H1 (cell line): Measurements from ENCODE around the gene CYP26A1. TPM values are rescaled to one million over a fixed set of nuclear protein-coding genes. Genes with fewer than 3 reads are reported as not detected.

Experiments used
- CTCF ChIA-PET: fragments of 300-600 bp; sonication (Branson Sonifier 250); formaldehyde crosslinking; loops from one replicate; lab custom pipeline; 2021; ENCODE audit not compliant: partially characterized antibody; lab: Charles Lee
- POLR2A ChIA-PET: fragments of 300-600 bp; sonication (Branson Sonifier 250); formaldehyde crosslinking; loops from one replicate; lab custom pipeline; 2021; ENCODE audit warnings: inconsistent platforms; ENCODE audit not compliant: partially characterized antibody; lab: Charles Lee
- DNase-seq, 2 experiments: peaks; one replicate each; pipeline versions ENCODE4 v3.0.0 to v3.0.0-alpha.2; 2010 to 2022; ENCODE audit warnings: low spot score in 2 of 2, low read depth in 1 of 2, mixed read lengths in 1 of 2
- FAIRE-seq: peaks from 2 replicates; lab custom pipeline; 2011; peaks lifted over from hg19 to GRCh38; lab: Jason Lieb, UNC
- H2AFZ ChIP-seq: 2 replicates; pipeline ENCODE4 v1.8.1; 2012; ENCODE audit warnings: low read length, inconsistent platforms
- H2AK5ac ChIP-seq: 2 replicates; pipeline ENCODE4 v1.6.1; 2013; ENCODE audit warnings: low read depth, low read length
- H2BK120ac ChIP-seq: replicated peaks from 2 replicates; pipeline ENCODE3; 2013; ENCODE audit warnings: low read depth, low read length, inconsistent platforms
- H2BK12ac ChIP-seq: 2 replicates; pipeline ENCODE4 v1.6.1; 2013; ENCODE audit warnings: low read depth, low read length
- H2BK15ac ChIP-seq: 2 replicates; pipeline ENCODE4 v1.6.1; 2013; ENCODE audit warnings: low read length
- H2BK20ac ChIP-seq: 2 replicates; pipeline ENCODE4 v1.6.1; 2013; ENCODE audit warnings: low read length
- H2BK5ac ChIP-seq: 2 replicates; pipeline ENCODE4 v1.6.1; 2013; ENCODE audit warnings: low read depth, low read length
- H3K14ac ChIP-seq: 2 replicates; pipeline ENCODE4 v1.6.1; 2013; ENCODE audit warnings: inconsistent platforms; ENCODE audit not compliant: insufficient read length
- H3K18ac ChIP-seq: 2 replicates; pipeline ENCODE4 v1.6.1; 2013; ENCODE audit warnings: low read length; ENCODE audit errors: extremely low read depth
- H3K23ac ChIP-seq: 2 replicates; pipeline ENCODE4 v1.6.1; 2013; ENCODE audit warnings: inconsistent platforms; ENCODE audit not compliant: insufficient read length
- H3K23me2 ChIP-seq: 2 replicates; pipeline ENCODE4 v1.6.1; 2013; ENCODE audit warnings: low read depth, low read length
- H3K27ac ChIP-seq: 2 replicates; pipeline ENCODE4 v1.6.1; 2011; ENCODE audit warnings: low read depth, low read length, inconsistent platforms
- H3K27me3 ChIP-seq, 4 experiments: replicated peaks in 1 of 4; 1 replicate in 1 of 4; 2 replicates in 3 of 4; pipeline versions ENCODE4 v1.6.1 to v1.8.1; 2011 to 2013; ENCODE audit warnings: low read length in 3 of 4, mild to moderate bottlenecking in 3 of 4, inconsistent platforms in 2 of 4, mixed read lengths in 2 of 4, moderate library complexity in 1 of 4; ENCODE audit not compliant: control insufficient read depth in 3 of 4, insufficient read depth in 3 of 4; ENCODE audit errors: extremely low read depth in 1 of 4
- H3K36me3 ChIP-seq, 4 experiments: 2 replicates each; pipeline versions ENCODE4 v1.6.1 to v1.8.1; 2011 to 2013; ENCODE audit warnings: mild to moderate bottlenecking in 4 of 4, low read length in 3 of 4, moderate library complexity in 2 of 4, control low read depth in 1 of 4, inconsistent platforms in 1 of 4; ENCODE audit not compliant: insufficient read depth in 4 of 4, control insufficient read depth in 2 of 4
- H3K4ac ChIP-seq: replicated peaks from 2 replicates; pipeline ENCODE3; 2013; ENCODE audit warnings: low read length, low read depth, mixed read lengths, inconsistent platforms; ENCODE audit not compliant: insufficient read length
- H3K4me1 ChIP-seq, 4 experiments: replicated peaks in 1 of 4; 1 replicate in 1 of 4; 2 replicates in 3 of 4; pipeline versions ENCODE4 v1.6.1 to v1.8.1; 2011 to 2013; ENCODE audit warnings: low read length in 3 of 4, inconsistent platforms in 2 of 4, mixed read lengths in 1 of 4; ENCODE audit not compliant: insufficient read depth in 4 of 4, control insufficient read depth in 3 of 4
- H3K4me2 ChIP-seq, 2 experiments: 2 replicates each; pipeline versions ENCODE4 v1.6.1 to v1.8.1; 2011 to 2013; ENCODE audit warnings: low read depth in 2 of 2, low read length in 2 of 2, control low read depth in 1 of 2, inconsistent platforms in 1 of 2, mild to moderate bottlenecking in 1 of 2; ENCODE audit not compliant: insufficient read depth in 1 of 2
- H3K4me3 ChIP-seq, 4 experiments: fragments of 200-600, 300-600 bp in 1 of 4; sonication (generic), shearing (Covaris generic), sonication (Bioruptor Twin) in 1 of 4; 2 replicates each; pipeline versions ENCODE4 v1.5.1 to v1.8.1; 2011 to 2016; ENCODE audit warnings: low read length in 4 of 4, low read depth in 3 of 4, control low read depth in 2 of 4, inconsistent platforms in 2 of 4, mild to moderate bottlenecking in 2 of 4, mixed read lengths in 1 of 4, moderate library complexity in 1 of 4; ENCODE audit not compliant: insufficient read depth in 2 of 4; ENCODE audit errors: extremely low read depth in 1 of 4
- H3K56ac ChIP-seq: replicated peaks from 2 replicates; pipeline ENCODE3; 2013; ENCODE audit warnings: low read depth, mild to moderate bottlenecking, mixed read lengths, low read length, inconsistent platforms; ENCODE audit not compliant: insufficient read length
- H3K79me1 ChIP-seq: 2 replicates; pipeline ENCODE4 v1.6.1; 2013; ENCODE audit warnings: low read depth, low read length, control low read depth
- H3K79me2 ChIP-seq, 2 experiments: 2 replicates each; pipeline versions ENCODE4 v1.6.1 to v1.8.1; 2012 to 2013; ENCODE audit warnings: low read length in 2 of 2, mild to moderate bottlenecking in 2 of 2, inconsistent platforms in 1 of 2; ENCODE audit not compliant: insufficient read depth in 2 of 2, control insufficient read depth in 1 of 2
- H3K9ac ChIP-seq, 4 experiments: replicated peaks in 1 of 4; 1 replicate in 1 of 4; 2 replicates in 3 of 4; pipeline versions ENCODE4 v1.6.1 to v1.8.1; 2011 to 2013; ENCODE audit warnings: low read depth in 3 of 4, low read length in 3 of 4, control low read depth in 2 of 4, mild to moderate bottlenecking in 2 of 4, moderate library complexity in 2 of 4, inconsistent platforms in 1 of 4; ENCODE audit errors: extremely low read depth in 1 of 4
- H3K9me3 ChIP-seq, 2 experiments: 2 replicates each; pipeline versions ENCODE4 v1.6.1 to v1.8.1; 2012 to 2013; ENCODE audit warnings: mild to moderate bottlenecking in 2 of 2, moderate library complexity in 2 of 2, control low read depth in 1 of 2, inconsistent platforms in 1 of 2, low read depth in 1 of 2, low read length in 1 of 2, mixed read lengths in 1 of 2; ENCODE audit not compliant: insufficient read depth in 2 of 2
- H4K20me1 ChIP-seq, 2 experiments: replicated peaks in 1 of 2; 2 replicates each; pipeline versions ENCODE3 to v1.8.1; 2011 to 2013; ENCODE audit warnings: inconsistent platforms in 2 of 2, low read length in 2 of 2, mild to moderate bottlenecking in 1 of 2; ENCODE audit not compliant: insufficient read depth in 2 of 2, control insufficient read depth in 1 of 2
- H4K5ac ChIP-seq: 2 replicates; pipeline ENCODE4 v1.6.1; 2013; ENCODE audit warnings: low read length, low read depth, mixed read lengths, inconsistent platforms; ENCODE audit not compliant: insufficient read length
- H4K8ac ChIP-seq: 2 replicates; pipeline ENCODE4 v1.8.0; 2013; ENCODE audit warnings: mild to moderate bottlenecking, moderate library complexity, low read length, inconsistent platforms; ENCODE audit not compliant: insufficient read depth; ENCODE audit errors: extremely low read depth
- H4K91ac ChIP-seq: replicated peaks from 2 replicates; pipeline ENCODE3; 2013; ENCODE audit warnings: low read length, mixed read lengths, inconsistent platforms; ENCODE audit not compliant: insufficient read length
- ASH2L ChIP-seq: fragments of 200-600, 300-600 bp; sonication (generic); IDR thresholded peaks from one replicate; pipeline ENCODE4 v1.7.1; 2017; ENCODE audit warnings: low read length
- BACH1 ChIP-seq: IDR thresholded peaks from 2 replicates; pipeline ENCODE4 v1.6.1; 2012; ENCODE audit warnings: low read length, improper control_type of control experiment
- CHD1 ChIP-seq: IDR thresholded peaks from 2 replicates; pipeline ENCODE4 v1.6.1; 2012; ENCODE audit warnings: low read depth, low read length, improper control_type of control experiment
- JUN ChIP-seq: IDR thresholded peaks from 2 replicates; pipeline ENCODE4 v1.6.1; 2011; ENCODE audit warnings: low read depth, mild to moderate bottlenecking, improper control_type of control experiment, low read length
- KDM1A ChIP-seq: fragments of 200-600, 300-600 bp; sonication (generic); IDR thresholded peaks from 2 replicates; pipeline ENCODE4 v1.7.1; 2016; ENCODE audit warnings: mild to moderate bottlenecking, low read length, borderline replicate concordance
- RBBP5 ChIP-seq: IDR thresholded peaks from 2 replicates; pipeline ENCODE4 v1.7.1; 2012; ENCODE audit warnings: low read depth, mild to moderate bottlenecking, inconsistent platforms, low read length, moderate library complexity, borderline replicate concordance
- RNF2 ChIP-seq: fragments of 200-900, 300-1000 bp; sonication (generic); IDR thresholded peaks from 2 replicates; pipeline ENCODE4 v1.7.1; 2016; ENCODE audit warnings: borderline replicate concordance, low read depth, mild to moderate bottlenecking, antibody characterized with exemption, low read length; ENCODE audit not compliant: poor library complexity, severe bottlenecking; ENCODE audit errors: missing control alignments
- SIN3A ChIP-seq, 2 experiments: IDR thresholded peaks in 1 of 2; conservative IDR thresholded peaks in 1 of 2; 2 replicates each; pipeline ENCODE4 v1.6.1; 2011 to 2012; ENCODE audit warnings: low read length in 2 of 2, improper control_type of control experiment in 1 of 2, low read depth in 1 of 2, mild to moderate bottlenecking in 1 of 2
- TAF1 ChIP-seq: IDR thresholded peaks from 2 replicates; pipeline ENCODE4 v1.6.1; 2011; ENCODE audit warnings: mild to moderate bottlenecking, low read depth, low read length
- TAF7 ChIP-seq: optimal IDR thresholded peaks from 2 replicates; pipeline ENCODE3; 2011; ENCODE audit warnings: low read depth, mild to moderate bottlenecking, inconsistent platforms, low read length, moderate library complexity, borderline replicate concordance
- WGBS, 2 experiments: shearing (Covaris generic) in 1 of 2; methylation state at CpG; one replicate each; pipeline versions ENCODE4 v1.1.6 to v1.1.7; 2013 to 2015; ENCODE audit warnings: low lambda C conversion rate in 2 of 2, mixed read lengths in 2 of 2, inconsistent platforms in 1 of 2, low coverage in 1 of 2, missing lambda C conversion rate in 1 of 2; ENCODE audit not compliant: insufficient replicate concordance in 2 of 2, insufficient coverage in 1 of 2, insufficient read length in 1 of 2; ENCODE audit errors: extremely low coverage in 1 of 2, missing lambda C conversion rate in 1 of 2; 5-methylcytosine and 5-hydroxymethylcytosine counted together
- polyA plus RNA-seq, 7 experiments: library from polyadenylated mRNA; depleted of rRNA in 3 of 7; stranded (reverse) in 5 of 7; unstranded in 2 of 7; fragments of >200 nt in 5 of 7; fragments of 200-250 nt in 2 of 7; gene quantifications; 1 replicate in 5 of 7; 2 replicates in 1 of 7; 4 replicates in 1 of 7; pipeline versions ENCODE4 v1.2.1 to v1.2.3, GENCODE V29; 2011 to 2013; ENCODE audit warnings: missing spikeins in 2 of 7, mixed read lengths in 2 of 7
- total RNA-seq: library from RNA; stranded (reverse); fragmentation: NEBNext Ultra II Directional; extraction: Animal tissue kit (Norgen Biotek cat#: 25700); gene quantifications from 2 replicates; pipeline ENCODE4 v1.2.1, GENCODE V29; 2021

The CYP26A1 gene
- total and polyA plus RNA-seq, 2 of the 8 experiments (the other 6 are each of a cell fraction or from before 2014, with no cell fraction given), result 5.0 to 9.1 TPM

- peak overlapping the region; percentile 97 for H3K18ac ChIP-seq
- peak overlapping the region in 2 of 4 experiments; percentile 45 to 48; a peak in 3 of 7 replicates for H3K9ac ChIP-seq
- peak overlapping the region; percentile 66 to 83 (median 69) for H3K4me3 ChIP-seq
- H3K56ac ChIP-seq, result no peak overlapping the region
- H4K20me1 ChIP-seq, result peaks cover 0 to 9% of the 10 kb centered on the region in 2 experiments
- DNase-seq (peak in 1 of 2 experiments; percentile 82), FAIRE-seq (no peak)
- no peak overlapping the region for H3K23ac ChIP-seq
- H3K79me1 ChIP-seq, result no peaks in the 10 kb centered on the region
- no peaks in the 10 kb centered on the region; a peak in 1 of 4 replicates for H3K79me2 ChIP-seq
- peak overlapping the region; percentile 81; the same call in 1 of the 2 replicates for H2BK15ac ChIP-seq
- peaks cover 4 to 30% (median 25%) of the 10 kb centered on the region in 4 experiments for H3K4me1 ChIP-seq
- peak overlapping the region; percentile 51; the same call in 1 of the 2 replicates for H2AFZ ChIP-seq
- H4K91ac ChIP-seq, result no peak overlapping the region
- peak overlapping the region; percentile 72; the same call in 1 of the 2 replicates for H2BK20ac ChIP-seq
- H3K4ac ChIP-seq, result peak overlapping the region; percentile 44
- H2BK12ac ChIP-seq, result peak overlapping the region; percentile 43; the same call in 1 of the 2 replicates
- H4K5ac ChIP-seq, result no peak overlapping the region
- H3K23me2 ChIP-seq, result peaks cover 16% of the 10 kb centered on the region
- H3K36me3 ChIP-seq, result peaks cover 0 to 38% (median 1%) of the 10 kb centered on the region in 4 experiments; a peak in 4 of 8 replicates
- peak overlapping the region; percentile 62 for H4K8ac ChIP-seq
- H3K27ac ChIP-seq, result no peak overlapping the region
- H3K14ac ChIP-seq, result no peak overlapping the region
- no peaks in the 10 kb centered on the region for H3K9me3 ChIP-seq
- POLR2A ChIA-PET, result interaction anchor here (5.3 kb wide), 1 partner anchor 11 kb away, joined by 26 read pairs; no protein-coding TSS in a partner anchor
- H2BK120ac ChIP-seq, result no peak overlapping the region
- H3K4me2 ChIP-seq, result peak overlapping the region; percentile 95 to 99
- CTCF ChIA-PET, result interaction anchor here (0.9 to 18.5 kb wide), 9 partner anchors 12 to 436 kb away, joined by 3 to 363 read pairs (median 5); partner anchors contain the start of gene CYP26C1
- H3K27me3 ChIP-seq, result peaks cover 60 to 73% (median 71%) of the 10 kb centered on the region in 4 experiments
- no peak overlapping the region for H2AK5ac ChIP-seq
- WGBS, 2 experiments, result 2% methylated on average over 63 of the region's 67 CpGs; no CpG with 5 or more reads in 1 of the 2 experiments
- peak overlapping the region; percentile 52; the same call in 1 of the 2 replicates for H2BK5ac ChIP-seq
- TF ChIP-seq CHD1 (no peak), TAF7 (no peak), SIN3A (conservative IDR thresholded peaks at IDR 0.05 in 1 of 2, IDR thresholded peaks at IDR 0.05 in 1 of 2; ENCODE audit: low read depth in 1 of 2, low read length in 2 of 2) (no peak), JUN (no peak), RNF2 (peak; percentile 85), ASH2L (peak; percentile 51), TAF1 (no peak), RBBP5 (0 out of 2 replicates have a peak, but pooled peaks have one; percentile 5), KDM1A (0 out of 2 replicates have a peak, but pooled peaks have one; percentile 8), BACH1 (no peak)
Observed at GRCh38 chr10:93074597-93075368, 1.1 kb downstream of the CYP26A1 start.
